Skeletal muscle cell (primary cell): ENCODE data around the gene ZBTB21.

Source experiments
- DNase-seq: peaks from one replicate; pipeline ENCODE4 v3.0.0-alpha.2; 2010; ENCODE audit warnings: low read depth
- H3K4me3 ChIP-seq: 2 replicates; pipeline ENCODE4 v1.5.1; 2011; ENCODE audit warnings: low read depth, mild to moderate bottlenecking, control low read depth, low read length, moderate library complexity

Gene ZBTB21

DNA sequence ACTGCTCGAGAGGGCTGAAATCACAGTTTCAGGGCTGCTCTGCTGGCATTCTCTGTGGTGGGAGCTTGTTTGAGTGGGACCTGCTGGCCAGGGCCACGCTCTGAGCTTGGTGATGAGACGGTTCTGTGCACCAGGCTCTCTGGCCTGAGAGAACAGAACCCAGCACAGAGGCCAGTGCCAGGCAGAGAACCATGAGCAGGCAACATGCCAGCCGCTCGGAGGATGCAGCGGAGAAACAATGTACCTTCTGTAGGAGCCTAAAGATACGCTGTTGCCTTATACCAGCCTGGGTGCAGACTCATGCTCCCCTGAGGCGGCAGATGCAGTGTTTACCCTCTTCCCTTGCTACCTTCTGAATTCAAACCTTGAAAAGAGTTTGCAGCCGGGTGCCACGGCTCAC is 66.3 kb downstream of the ZBTB21 start:
- no peak for DNase-seq
- no peak overlapping the region for H3K4me3 ChIP-seq

DNA sequence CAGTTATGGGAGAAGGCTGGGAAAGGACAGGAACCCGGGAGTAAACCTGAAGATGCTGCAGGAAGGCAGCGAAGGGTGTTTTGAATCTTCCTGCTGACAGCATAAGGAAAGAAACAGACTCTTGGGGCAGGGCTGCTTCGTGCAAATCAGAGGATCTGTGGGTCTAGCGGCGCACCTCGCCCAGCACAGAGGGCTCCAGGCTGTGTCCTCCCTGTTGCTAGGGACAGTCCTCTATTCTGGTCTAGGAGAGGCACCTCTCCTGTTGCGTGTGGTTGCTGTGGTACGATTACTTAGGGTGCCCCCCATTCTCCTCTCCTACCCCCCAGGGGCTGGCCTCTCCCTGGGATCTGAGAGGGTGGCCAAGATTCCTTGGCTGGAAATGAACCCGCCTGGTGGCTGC is 67.7 kb downstream of the ZBTB21 start:
- no peak overlapping the region for H3K4me3 ChIP-seq
- no peak for DNase-seq

DNA sequence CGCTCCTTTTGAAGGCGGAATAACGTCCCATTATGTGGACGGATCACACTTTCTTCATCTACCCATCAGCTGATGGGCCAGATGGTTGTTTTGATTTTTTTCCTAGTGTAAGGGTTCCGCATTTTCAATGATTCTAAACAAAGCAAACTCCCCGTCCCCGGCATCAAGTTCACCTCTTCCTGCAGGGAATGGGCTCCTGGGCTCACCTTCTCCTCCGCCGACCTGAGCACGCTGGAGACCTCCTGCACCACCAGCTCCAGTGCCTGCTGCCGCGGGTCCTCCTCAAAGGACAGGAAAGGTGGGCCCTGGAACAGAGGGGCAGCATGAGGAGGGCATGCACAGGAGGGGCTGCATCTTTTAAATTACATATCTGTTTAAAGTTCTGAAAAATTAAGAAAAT is 68.2 kb downstream of the ZBTB21 start:
- H3K4me3 ChIP-seq = no peak overlapping the region
- DNase-seq = no peak

DNA sequence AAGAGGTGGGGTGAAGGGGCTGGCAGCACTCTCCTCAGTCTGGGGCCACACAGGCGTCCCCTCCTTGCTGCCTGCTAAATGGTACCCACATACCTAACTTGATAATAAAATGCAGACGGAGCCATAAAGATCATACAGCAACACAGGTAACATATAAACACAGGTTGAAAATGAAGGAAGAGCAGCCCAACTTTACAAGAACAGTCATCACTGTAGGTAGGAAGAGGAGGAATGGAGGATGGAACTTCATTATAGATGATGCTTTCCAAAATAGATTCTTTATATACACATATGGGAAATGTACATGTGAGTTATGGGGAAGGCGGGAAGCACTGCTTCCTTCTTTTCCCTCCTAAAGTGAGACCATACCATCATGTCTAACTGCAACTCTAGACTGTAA is 69.7 kb downstream of the ZBTB21 start:
- DNase-seq = no peak
- H3K4me3 ChIP-seq = no peak overlapping the region

DNA sequence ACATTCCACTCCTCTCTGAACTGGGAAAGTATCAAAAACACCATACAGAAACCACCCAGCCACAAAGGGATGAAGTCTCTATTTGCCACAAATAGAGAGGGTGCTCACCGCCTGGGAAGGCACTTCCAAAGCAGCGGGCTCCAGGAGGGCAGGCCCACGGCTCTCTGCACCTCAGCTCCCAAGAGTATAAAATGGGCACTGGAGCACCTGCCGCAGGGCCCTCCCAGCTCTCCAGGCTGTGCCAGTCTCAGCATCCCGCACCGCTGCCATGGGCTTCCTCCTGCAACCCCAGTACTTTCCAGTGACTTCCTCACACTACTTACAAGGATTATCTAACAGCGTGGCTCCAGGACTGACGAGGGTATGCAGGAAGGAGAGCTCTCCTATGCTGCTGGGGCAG is 70.8 kb downstream of the ZBTB21 start:
- DNase-seq = no peak
- no peak overlapping the region for H3K4me3 ChIP-seq
